22Rv1 (cell line): Measurements from ENCODE around the gene CBX5.

Source experiments
- ZFX ChIP-seq: fragments of 450-650 bp; IDR thresholded peaks from 2 replicates; pipeline ENCODE4 v1.6.1; 2017; ENCODE audit warnings: antibody characterized with exemption, borderline replicate concordance
- TF ChIP-seq, protein P1 (sequence below): fragments of 450-650 bp; IDR thresholded peaks from 2 replicates; pipeline ENCODE4 v1.5.1; 2017; ENCODE audit warnings: mild to moderate bottlenecking

GRCh38 chr12:54197431-54197909 lies 82.5 kb downstream of the CBX5 start:
- TF ChIP-seq, protein P1, sequence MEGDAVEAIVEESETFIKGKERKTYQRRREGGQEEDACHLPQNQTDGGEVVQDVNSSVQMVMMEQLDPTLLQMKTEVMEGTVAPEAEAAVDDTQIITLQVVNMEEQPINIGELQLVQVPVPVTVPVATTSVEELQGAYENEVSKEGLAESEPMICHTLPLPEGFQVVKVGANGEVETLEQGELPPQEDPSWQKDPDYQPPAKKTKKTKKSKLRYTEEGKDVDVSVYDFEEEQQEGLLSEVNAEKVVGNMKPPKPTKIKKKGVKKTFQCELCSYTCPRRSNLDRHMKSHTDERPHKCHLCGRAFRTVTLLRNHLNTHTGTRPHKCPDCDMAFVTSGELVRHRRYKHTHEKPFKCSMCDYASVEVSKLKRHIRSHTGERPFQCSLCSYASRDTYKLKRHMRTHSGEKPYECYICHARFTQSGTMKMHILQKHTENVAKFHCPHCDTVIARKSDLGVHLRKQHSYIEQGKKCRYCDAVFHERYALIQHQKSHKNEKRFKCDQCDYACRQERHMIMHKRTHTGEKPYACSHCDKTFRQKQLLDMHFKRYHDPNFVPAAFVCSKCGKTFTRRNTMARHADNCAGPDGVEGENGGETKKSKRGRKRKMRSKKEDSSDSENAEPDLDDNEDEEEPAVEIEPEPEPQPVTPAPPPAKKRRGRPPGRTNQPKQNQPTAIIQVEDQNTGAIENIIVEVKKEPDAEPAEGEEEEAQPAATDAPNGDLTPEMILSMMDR, result no peak
- TF ChIP-seq ZFX, result no peak
